NCI-H446 (cell line): ENCODE data around the gene RBMS1.

Experiments used
- DNase-seq, 2 experiments: peaks; one replicate each; lab custom pipeline; 2025; lab: John Stamatoyannopoulos, UW

RBMS1 gene

DNA sequence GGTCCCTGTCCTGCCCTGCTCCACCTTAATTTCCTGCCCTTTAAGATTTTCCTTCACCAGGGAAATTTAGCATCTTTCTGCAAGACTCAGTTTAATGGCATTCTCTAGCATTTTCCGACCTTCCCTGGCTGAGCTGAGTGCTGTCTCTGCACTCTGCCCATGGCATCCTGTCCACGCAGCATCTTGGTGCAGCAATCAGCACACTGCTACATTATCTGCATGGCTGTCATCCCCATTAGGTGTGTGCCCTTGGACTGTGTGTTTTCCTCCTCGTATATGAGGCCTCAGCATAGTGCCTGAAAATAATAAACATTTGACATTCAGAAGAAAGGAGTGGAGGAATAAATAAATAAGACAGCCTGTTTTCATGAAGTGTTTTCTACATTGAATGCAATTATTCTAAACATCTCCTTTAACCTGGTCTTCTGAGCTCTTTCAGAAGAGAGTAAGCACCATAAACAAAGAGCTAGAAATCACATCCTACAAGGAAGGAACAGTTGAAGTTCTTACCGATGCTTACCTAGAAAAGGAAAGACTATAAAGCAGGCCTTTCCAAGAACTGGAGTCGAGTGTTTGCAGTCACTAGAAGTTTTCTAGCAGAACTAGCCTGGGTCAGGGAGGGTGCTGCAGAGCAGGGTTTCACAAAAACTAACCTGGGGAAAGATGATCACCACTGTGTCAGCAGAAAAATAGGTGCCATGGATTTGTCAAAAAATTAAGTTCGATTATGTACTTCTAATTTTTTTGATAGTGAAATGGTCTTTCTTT lies 162.2 kb downstream of the RBMS1 start:
- no peak for DNase-seq

DNA sequence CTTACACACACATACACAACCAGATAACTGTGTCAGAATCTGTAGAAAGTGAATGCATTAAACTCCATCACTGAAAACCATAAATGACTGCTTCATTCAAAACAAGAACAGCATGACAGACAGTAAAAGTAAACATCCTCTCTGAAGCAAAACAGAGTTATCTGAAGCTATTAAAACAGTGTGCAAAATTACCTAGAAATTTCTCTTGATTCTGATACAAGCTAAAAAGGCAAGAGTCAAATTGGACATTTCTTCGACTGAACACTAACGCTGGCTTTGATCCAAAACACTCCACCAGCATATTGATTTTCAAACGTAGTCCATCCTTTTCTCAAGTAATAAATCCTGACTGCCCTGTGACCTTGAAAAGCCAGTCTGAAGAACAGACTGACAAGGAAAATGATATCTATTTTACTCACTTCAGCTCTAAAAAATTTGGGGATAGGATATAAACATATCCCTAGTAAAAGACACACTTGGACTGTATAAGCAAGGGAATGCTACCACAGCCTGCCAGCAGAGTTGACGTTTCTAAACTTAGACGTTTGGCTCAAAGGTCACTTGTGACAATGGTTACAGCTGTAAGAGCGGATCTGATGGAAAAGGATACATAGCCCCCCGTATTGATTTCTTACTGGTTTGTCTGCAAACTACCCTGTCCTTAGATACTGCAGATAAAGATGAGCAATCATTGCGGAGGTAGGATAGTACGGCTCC lies 164.6 kb downstream of the RBMS1 start:
- DNase-seq = no peak

DNA sequence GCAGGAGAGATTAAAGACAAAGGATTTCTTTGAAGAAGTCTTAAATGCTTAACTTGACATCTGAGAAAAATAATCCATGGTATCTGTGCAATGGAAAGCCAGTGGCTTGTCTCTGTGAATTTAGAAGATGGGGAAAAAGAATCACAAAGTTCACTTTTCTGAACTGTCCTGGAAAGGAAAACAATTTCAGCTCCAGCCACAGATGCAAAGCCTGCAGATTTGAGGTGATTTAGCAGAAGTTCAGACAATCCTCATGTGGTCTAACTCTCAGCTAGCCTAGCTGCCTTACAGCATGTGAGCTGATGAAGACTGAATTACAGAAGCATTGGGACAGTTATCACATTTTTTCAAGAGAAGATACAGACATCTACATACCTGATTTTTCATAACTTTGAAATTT lies 166.8 kb downstream of the RBMS1 start:
- DNase-seq = no peak

GRCh38 chr2:160325418-160325817 lies 168.2 kb downstream of the RBMS1 start:
- no peak for DNase-seq

- DNase-seq = no peak
These were observed 168.7 kb downstream of the RBMS1 start for GRCh38 chr2:160324917-160325316.

GRCh38 chr2:160324161-160324800 lies 169.3 kb downstream of the RBMS1 start:
- peak in 1 of 2 experiments; percentile 55 for DNase-seq

DNA sequence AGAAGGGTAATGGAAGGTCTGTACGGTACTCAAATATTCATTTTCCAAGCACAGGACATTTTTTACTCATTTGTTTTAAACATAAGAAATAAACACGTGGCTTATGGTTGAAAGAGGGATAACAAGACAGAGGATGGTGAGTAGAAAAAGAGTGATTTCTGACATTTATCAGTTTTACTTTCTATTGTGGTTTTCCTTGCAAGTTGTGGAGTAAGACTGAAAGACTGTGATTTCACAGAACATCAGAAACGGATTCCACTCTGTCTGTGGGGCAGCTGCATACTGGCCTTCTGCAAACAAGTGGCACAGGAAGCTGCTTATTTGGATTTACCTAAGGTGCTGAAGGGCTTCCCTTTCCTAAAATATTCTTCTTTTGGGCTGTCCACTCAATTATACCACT lies 171.3 kb downstream of the RBMS1 start:
- DNase-seq = no peak

DNA sequence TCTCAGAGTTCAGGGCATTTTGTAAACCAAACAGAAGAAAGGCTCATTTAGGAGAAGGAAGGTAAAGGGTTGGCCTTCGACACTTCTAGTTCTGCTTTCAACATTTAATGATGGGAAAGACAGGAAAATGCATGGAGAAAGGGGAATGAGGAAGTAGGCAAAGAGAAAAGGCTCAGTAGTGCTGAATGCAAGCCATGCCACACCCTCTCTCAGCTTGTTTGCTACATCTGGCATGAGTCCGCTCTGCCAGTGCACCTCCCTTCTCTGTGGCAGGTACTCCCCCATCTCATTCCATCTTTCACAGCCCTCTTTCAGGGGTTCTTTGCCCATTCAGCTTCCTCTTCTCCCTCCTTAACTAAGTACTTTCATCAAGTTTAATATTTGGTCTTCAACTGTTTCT lies 172.6 kb downstream of the RBMS1 start:
- no peak for DNase-seq

GRCh38 chr2:160319700-160320099 lies 173.9 kb downstream of the RBMS1 start:
- DNase-seq = no peak

GRCh38 chr2:160318218-160318617 lies 175.4 kb downstream of the RBMS1 start:
- DNase-seq = no peak

GRCh38 chr2:160317181-160318099 lies 176.2 kb downstream of the RBMS1 start:
- peak; percentile 56 to 89 for DNase-seq

GRCh38 chr2:160315337-160315736 lies 178.3 kb downstream of the RBMS1 start:
- no peak for DNase-seq

DNA sequence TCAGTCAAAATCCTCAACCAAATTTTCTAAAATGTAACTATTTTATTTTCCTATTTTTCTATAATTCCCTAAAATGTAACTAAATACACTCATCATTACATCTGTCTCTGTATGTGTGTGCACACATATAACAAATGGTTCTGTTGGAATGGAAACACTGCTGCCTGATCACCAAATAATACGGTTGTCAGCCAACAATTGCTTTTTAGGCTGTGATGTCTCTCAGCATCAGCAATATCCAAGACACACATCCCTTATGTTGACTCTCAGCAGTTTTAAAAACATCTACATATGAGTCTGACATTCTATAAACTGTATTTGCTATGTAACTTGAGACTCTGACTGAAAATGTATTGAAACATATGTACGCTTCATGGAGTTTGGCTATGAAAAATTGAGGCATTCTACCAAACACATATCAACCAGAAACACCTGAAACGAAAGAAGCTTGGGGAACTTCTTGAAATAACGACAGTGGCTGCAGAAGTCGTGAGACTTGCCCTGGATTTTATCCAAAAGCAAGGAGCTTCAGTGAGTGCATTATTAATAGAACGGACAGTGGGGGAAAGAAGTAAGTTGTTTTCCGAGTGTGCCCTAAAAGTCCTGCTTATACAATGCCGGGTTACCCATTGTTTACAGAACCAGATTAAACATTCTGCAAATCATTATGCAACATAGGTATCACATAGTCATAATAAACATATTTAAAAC lies 183.3 kb downstream of the RBMS1 start:
- no peak for DNase-seq

- no peak for DNase-seq
These were observed 184.0 kb downstream of the RBMS1 start for GRCh38 chr2:160309585-160309984.

- no peak for DNase-seq
These were observed 184.7 kb downstream of the RBMS1 start for GRCh38 chr2:160308915-160309314.

DNA sequence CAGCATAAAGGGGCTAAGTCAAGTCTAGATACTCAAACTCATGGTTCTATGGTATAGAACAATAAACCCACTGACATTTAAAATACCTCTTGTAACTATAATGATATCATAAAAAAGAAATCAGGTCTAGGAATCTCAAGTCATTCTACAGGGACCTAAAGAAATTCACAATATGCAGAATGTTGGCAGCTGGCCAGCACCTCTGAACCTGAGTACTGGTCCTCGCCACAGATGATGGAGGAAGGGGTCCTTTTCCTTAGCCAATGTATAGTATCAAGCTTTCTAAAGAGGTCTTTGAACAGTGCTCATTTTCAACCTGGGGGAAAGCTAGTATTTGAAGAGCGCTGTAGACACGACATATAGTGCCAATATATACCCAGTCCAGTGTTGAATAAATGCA lies 185.1 kb downstream of the RBMS1 start:
- DNase-seq = no peak

DNA sequence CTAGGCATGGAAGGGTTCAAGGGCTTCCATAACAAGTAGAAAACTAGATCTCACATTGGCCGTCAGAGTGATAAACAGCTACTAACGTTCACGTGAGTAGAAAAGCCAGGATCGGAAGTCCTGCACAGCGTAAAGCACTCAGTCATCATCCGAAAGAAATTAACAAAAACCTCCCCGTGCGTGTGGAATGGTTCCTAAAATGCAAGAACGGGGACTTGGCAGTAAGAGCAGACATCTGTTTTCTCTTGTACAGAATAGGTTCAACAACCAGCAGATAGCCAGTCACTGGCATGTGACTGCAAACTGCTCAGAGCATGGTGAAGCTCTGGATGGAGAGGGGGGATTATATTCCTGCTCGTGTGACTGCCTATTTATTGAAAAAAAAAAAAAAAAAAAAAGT lies 186.6 kb downstream of the RBMS1 start:
- DNase-seq = peak; percentile 70 to 90

DNA sequence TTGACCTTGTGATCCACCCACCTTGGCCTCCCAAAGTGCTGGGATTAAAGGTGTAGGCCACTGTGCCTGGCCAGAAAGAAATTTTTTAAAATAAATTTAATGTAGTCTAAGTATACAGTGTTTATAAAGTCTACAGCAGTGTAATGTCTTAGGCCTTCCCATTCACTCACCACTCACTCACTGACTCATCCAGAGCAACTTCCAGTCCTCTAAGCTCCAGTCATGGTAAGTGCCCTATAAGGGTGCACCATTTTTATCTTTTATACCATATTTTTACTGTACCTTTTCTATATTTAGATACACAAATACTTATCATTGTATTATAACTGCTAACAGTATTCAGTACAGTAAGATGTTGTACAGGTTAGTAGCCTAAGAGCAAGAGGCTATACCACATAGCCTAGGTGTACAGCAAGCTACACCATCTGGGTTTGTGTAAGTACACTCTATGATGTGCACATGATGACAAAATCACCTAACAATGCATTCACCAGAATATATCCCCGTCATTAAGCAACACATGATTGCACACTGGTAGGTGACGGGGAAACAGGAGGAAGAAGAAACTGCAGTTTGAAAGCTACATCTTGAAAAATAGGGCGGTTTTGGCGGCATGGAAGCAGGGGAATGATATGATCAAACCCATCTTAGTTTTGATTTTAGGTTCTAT lies 188.4 kb downstream of the RBMS1 start:
- no peak for DNase-seq

DNA sequence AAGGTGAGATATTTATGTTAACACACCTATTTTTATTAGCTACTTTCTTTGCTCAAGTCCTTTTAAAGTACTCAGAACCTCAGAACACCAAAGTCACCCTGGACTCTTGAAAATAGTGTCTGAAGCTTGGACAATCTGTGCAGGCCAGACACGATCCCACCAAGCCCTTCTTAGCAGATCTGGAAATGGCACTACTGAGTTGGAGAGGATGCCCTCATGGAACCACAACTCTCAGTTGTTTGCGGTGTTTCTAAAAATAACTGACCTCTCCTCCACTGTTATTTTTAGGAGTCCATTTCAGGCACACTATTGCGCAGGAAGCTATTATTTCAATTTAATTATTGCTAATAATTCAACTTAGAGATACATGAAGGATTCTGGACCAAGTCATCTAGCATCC lies 190.1 kb downstream of the RBMS1 start:
- DNase-seq = no peak

- DNase-seq = no peak
These were observed 190.5 kb downstream of the RBMS1 start for GRCh38 chr2:160303076-160303475.

GRCh38 chr2:160301420-160301819 lies 192.2 kb downstream of the RBMS1 start:
- no peak for DNase-seq
